ENCODE measurements around the gene PPM1N. TPM values are rescaled to one million over a fixed set of nuclear protein-coding genes. Genes with fewer than 3 reads are reported as not detected.

Gene PPM1N, protein sequence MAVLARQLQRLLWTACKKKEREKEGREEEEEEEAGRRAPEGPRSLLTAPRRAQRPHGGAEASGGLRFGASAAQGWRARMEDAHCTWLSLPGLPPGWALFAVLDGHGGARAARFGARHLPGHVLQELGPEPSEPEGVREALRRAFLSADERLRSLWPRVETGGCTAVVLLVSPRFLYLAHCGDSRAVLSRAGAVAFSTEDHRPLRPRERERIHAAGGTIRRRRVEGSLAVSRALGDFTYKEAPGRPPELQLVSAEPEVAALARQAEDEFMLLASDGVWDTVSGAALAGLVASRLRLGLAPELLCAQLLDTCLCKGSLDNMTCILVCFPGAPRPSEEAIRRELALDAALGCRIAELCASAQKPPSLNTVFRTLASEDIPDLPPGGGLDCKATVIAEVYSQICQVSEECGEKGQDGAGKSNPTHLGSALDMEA
- 0.62 TPM in 1 of 2 replicates, not detected in the other for total RNA-seq
- long read RNA-seq, partial matches to known transcripts = 0 of 1 reads
- long read RNA-seq, other reads (novel, unspliced or antisense) = 1 of 1 reads

DNA sequence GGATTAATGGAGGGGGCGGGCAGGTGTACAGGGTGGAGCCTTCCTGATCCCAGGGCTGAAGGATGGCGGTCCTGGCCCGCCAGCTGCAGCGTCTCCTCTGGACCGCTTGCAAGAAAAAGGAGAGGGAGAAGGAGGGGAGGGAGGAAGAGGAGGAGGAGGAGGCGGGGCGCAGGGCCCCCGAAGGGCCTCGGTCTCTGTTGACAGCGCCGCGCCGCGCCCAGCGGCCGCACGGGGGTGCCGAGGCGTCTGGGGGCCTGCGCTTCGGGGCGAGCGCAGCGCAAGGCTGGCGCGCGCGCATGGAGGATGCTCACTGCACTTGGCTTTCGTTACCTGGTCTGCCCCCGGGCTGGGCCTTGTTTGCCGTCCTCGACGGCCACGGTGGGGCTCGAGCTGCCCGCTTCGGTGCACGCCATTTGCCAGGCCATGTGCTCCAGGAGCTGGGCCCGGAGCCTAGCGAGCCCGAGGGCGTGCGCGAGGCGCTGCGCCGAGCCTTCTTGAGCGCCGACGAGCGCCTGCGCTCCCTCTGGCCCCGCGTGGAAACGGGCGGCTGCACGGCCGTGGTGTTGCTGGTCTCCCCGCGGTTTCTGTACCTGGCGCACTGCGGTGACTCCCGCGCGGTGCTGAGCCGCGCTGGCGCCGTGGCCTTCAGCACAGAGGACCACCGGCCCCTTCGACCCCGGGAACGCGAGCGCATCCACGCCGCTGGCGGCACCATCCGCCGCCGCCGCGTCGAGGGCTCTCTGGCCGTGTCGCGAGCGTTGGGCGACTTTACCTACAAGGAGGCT is at the start of gene PPM1N:
Gene PPM1N, plus strand, starts transcription at position 33 of the 785 bp plus-strand sequence. Its CDS starts 30 bp downstream, at position 63.
- peaks cover 13% of the 10 kb centered on the region for H3K4me1 Mint-ChIP-seq (ENCODE audit: low read depth)
- H3K4me3 Mint-ChIP-seq (ENCODE audit: low read depth) = peak within 1 kb of the TSS; percentile 60
- peak within 1 kb of the TSS; percentile 81 for H3K27ac Mint-ChIP-seq
- peaks cover 4% of the 10 kb centered on the region for H3K36me3 Mint-ChIP-seq (ENCODE audit: insufficient read depth)
- DNase-seq (ENCODE audit: low spot score, unreplicated experiment) = no peak
- TF ChIP-seq, protein P1, sequence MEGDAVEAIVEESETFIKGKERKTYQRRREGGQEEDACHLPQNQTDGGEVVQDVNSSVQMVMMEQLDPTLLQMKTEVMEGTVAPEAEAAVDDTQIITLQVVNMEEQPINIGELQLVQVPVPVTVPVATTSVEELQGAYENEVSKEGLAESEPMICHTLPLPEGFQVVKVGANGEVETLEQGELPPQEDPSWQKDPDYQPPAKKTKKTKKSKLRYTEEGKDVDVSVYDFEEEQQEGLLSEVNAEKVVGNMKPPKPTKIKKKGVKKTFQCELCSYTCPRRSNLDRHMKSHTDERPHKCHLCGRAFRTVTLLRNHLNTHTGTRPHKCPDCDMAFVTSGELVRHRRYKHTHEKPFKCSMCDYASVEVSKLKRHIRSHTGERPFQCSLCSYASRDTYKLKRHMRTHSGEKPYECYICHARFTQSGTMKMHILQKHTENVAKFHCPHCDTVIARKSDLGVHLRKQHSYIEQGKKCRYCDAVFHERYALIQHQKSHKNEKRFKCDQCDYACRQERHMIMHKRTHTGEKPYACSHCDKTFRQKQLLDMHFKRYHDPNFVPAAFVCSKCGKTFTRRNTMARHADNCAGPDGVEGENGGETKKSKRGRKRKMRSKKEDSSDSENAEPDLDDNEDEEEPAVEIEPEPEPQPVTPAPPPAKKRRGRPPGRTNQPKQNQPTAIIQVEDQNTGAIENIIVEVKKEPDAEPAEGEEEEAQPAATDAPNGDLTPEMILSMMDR (IDR thresholded peaks at IDR 0.05; ENCODE audit: unreplicated experiment) = no peak
- H3K27me3 Mint-ChIP-seq = peaks cover 54% of the 10 kb centered on the region
- no peaks in the 10 kb centered on the region for H3K9me3 Mint-ChIP-seq (ENCODE audit: low read depth)

DNA sequence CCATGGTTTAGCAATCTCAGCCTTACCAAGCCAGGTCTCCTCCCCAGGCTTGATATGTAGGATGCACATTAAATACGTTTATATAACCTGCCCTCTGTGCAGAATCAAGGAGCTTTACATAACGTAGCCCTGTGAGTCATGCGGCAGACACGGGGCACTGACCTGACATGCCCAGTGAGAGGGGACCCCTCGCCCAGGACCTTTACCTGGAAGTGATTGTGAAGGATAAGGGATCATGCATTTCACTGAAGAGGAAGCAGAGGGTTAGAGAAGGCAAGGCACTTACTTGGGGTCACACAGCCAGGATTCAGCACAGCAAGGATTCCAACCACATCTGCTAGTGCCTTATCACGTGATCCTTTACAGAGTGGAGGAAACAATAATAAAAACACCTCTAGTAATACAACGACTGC is 49.4 kb upstream of the PPM1N start:
- DNase-seq (ENCODE audit: low spot score, unreplicated experiment) = no peak
- Mint-ChIP-seq H3K4me1 (ENCODE audit: low read depth) (peaks cover 32% of the 10 kb centered on the region), H3K9me3 (ENCODE audit: low read depth) (no peaks in the 10 kb centered on the region), H3K27me3 (no peaks in the 10 kb centered on the region), H3K36me3 (ENCODE audit: insufficient read depth) (no peaks in the 10 kb centered on the region), H3K4me3 (ENCODE audit: low read depth) (peak overlapping the region; percentile 40), H3K27ac (peak overlapping the region; percentile 80)
- TF ChIP-seq, protein P1 (IDR thresholded peaks at IDR 0.05; ENCODE audit: unreplicated experiment) = no peak

DNA sequence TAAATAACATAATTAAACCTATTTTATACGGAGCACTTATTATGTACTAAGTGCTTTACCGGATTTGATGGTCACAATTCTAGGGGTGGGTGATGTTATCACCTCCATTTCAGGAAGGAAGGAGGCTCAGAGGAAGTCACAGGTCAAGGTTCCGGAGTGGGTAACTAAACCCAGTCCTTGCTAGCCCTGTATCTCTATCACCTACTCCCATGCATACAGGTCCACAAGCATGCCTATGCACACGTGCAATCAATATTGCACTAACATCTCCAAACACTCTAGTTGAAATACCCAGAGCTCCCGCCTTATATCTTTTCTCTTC is 48.3 kb upstream of the PPM1N start:
- H3K9me3 Mint-ChIP-seq (ENCODE audit: low read depth) = no peaks in the 10 kb centered on the region
- peak overlapping the region; percentile 99 for H3K27ac Mint-ChIP-seq
- peaks cover 29% of the 10 kb centered on the region for H3K4me1 Mint-ChIP-seq (ENCODE audit: low read depth)
- H3K36me3 Mint-ChIP-seq (ENCODE audit: insufficient read depth) = no peaks in the 10 kb centered on the region
- peak overlapping the region; percentile 95 for H3K4me3 Mint-ChIP-seq (ENCODE audit: low read depth)
- no peaks in the 10 kb centered on the region for H3K27me3 Mint-ChIP-seq
- TF ChIP-seq, protein P1 (IDR thresholded peaks at IDR 0.05; ENCODE audit: unreplicated experiment) = no peak
- no peak for DNase-seq (ENCODE audit: low spot score, unreplicated experiment)

DNA sequence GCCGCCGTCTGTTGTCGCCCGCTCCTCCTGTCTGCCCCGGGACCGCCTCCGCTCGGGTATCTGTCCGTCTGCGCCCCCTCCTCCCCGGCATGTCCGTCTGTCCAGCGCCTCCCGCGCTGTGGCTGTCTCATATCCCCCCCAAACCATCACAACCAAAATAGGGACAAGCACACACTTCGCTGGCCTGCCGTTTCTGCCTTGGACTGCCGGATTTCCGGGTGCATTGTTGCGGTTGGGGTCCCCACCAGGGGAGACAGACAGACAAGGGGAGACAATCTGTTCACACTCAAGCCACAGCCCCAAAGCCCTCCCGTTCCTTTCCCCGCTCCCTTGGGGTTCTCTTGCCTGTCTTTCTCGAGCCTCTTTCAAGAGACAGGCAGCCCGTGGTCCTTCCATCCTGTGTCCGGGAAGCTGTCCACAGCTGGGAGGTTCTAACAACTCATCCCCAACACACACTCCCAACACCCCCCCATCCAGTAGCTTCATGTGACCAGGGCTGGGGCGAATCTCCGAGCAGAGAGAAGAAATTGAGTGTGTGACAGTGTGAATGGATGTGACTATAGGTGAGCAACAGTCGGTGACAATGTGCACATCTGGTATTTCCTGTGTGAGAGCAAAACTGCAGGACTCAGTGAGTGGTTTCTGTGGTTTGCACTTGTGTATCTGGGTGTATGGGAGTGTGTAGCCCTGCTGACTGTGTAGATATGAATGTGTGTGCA is 47.0 kb upstream of the PPM1N start:
- peak overlapping the region; percentile 79 for H3K4me3 Mint-ChIP-seq (ENCODE audit: low read depth)
- H3K27ac Mint-ChIP-seq = peak overlapping the region; percentile 96
- TF ChIP-seq, protein P1 (IDR thresholded peaks at IDR 0.05; ENCODE audit: unreplicated experiment) = no peak
- no peaks in the 10 kb centered on the region for H3K27me3 Mint-ChIP-seq
- no peak for DNase-seq (ENCODE audit: low spot score, unreplicated experiment)
- peaks cover 36% of the 10 kb centered on the region for H3K4me1 Mint-ChIP-seq (ENCODE audit: low read depth)
- no peaks in the 10 kb centered on the region for H3K36me3 Mint-ChIP-seq (ENCODE audit: insufficient read depth)
- no peaks in the 10 kb centered on the region for H3K9me3 Mint-ChIP-seq (ENCODE audit: low read depth)

Measured in progenitor cell of endocrine pancreas (in vitro differentiated cells).